Measurements from ENCODE around the gene DNM3.

Gene DNM3

DNA sequence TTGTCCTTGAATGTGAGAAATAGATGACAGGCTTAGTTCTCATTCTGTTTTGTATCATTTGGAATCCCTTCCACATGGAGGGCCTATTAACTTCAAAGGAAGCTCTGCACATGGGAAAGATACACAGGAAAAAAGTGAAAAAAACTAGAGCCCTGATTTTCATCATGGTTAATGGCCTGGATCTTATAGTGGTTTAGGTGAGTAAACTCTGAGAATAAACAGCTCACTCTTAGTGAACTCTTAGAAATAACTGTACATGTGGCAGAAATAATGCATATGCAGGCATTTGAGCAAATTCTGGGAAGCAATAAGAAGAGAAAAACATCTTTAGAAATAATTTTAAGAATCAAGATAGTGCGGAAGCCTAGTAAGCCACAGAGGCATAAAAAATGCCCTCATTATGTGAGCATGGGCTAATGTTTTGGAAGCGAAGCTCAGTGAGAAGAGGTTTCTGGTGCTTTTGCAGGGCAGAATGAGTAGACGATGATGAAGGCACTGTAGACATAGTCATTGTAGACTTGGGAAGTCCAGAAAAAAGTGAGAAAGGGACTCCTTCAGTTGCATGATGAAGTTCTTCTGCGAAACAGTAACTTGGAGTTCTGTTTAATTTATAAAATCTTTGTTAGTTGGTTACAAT lies 279.9 kb downstream of the DNM3 start:
- no peaks in the 10 kb centered on the region for H3K9me3 ChIP-seq
- no peaks in the 10 kb centered on the region for H3K27me3 ChIP-seq
- H3K36me3 ChIP-seq = no peaks in the 10 kb centered on the region
- no peak overlapping the region for H3K4me3 ChIP-seq (ENCODE audit: low read depth in 1 of 2, low read length in 1 of 2)
- no peak overlapping the region for H3K27ac ChIP-seq
- no peak for TF ChIP-seq CTCF (IDR thresholded peaks at IDR 0.05)
- H3K4me1 ChIP-seq (ENCODE audit: control insufficient read depth in 1 of 2, insufficient read depth in 1 of 2, low read depth in 1 of 2, low read length in 1 of 2) = no peaks in the 10 kb centered on the region

DNA sequence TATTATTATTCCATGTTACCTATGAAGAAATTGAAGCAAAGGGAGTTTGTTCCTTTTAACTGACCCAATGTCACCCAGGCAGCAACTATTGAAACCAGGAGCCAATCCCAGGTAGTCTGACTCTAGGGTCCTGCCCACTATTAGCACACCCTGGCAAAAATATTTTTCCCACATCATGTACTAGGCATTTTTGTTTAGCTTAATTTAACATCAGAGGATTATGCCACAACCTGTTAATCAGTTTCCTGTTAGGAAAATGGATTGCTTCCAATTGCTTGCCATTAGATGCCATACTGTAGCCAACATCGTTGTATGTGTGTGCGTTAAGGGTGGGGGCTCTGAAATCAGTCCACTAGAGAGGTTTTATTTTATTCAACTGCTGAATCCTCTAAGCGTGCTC lies 281.1 kb downstream of the DNM3 start:
- no peak for TF ChIP-seq CTCF (IDR thresholded peaks at IDR 0.05)
- Histone ChIP-seq H3K4me3 (ENCODE audit: low read depth in 1 of 2, low read length in 1 of 2) (no peak overlapping the region), H3K27me3 (no peaks in the 10 kb centered on the region), H3K9me3 (no peaks in the 10 kb centered on the region), H3K36me3 (no peaks in the 10 kb centered on the region), H3K27ac (no peak overlapping the region), H3K4me1 (ENCODE audit: control insufficient read depth in 1 of 2, insufficient read depth in 1 of 2, low read depth in 1 of 2, low read length in 1 of 2) (no peaks in the 10 kb centered on the region)

GRCh38 chr1:172125250-172125649 lies 284.0 kb downstream of the DNM3 start:
- Histone ChIP-seq H3K4me3 (ENCODE audit: low read depth in 1 of 2, low read length in 1 of 2) (no peak overlapping the region), H3K27ac (no peak overlapping the region), H3K4me1 (ENCODE audit: control insufficient read depth in 1 of 2, insufficient read depth in 1 of 2, low read depth in 1 of 2, low read length in 1 of 2) (no peaks in the 10 kb centered on the region), H3K27me3 (no peaks in the 10 kb centered on the region), H3K9me3 (no peaks in the 10 kb centered on the region), H3K36me3 (no peaks in the 10 kb centered on the region)
- TF ChIP-seq CTCF (IDR thresholded peaks at IDR 0.05) = no peak

DNA sequence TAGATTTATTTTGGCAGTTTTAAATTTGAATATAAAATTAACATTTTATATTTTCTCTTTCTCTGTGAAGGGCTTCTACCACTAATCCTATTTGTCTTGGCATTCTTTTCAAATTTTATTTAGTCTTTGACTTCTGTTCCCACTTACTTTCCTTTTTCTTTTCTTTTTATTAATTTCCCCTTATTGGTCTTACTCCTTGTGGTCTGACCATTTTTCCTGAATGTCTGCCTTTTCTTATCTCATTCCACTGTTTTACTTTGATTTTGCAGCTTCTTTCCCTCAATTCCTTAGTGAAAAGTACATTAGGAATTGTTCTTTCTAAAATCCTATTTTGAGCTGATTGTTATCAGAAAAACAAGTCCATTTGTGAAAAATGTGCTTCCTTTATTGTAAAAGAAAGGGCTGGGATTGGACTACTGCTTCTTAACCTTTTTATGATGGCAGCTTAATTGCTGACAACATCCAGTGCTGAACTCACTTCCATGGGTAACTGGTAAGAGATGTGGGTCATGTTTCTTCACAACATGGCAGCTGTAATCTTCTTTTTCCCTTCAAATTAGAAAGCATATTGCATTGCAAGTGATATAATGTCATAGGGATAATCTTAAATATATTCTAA lies 284.6 kb downstream of the DNM3 start:
- Histone ChIP-seq H3K4me3 (ENCODE audit: low read depth in 1 of 2, low read length in 1 of 2) (no peak overlapping the region), H3K27ac (no peak overlapping the region), H3K36me3 (no peaks in the 10 kb centered on the region), H3K9me3 (no peaks in the 10 kb centered on the region), H3K27me3 (no peaks in the 10 kb centered on the region), H3K4me1 (ENCODE audit: control insufficient read depth in 1 of 2, insufficient read depth in 1 of 2, low read depth in 1 of 2, low read length in 1 of 2) (no peaks in the 10 kb centered on the region)
- TF ChIP-seq CTCF (IDR thresholded peaks at IDR 0.05) = no peak

GRCh38 chr1:172132836-172133235 lies 291.5 kb downstream of the DNM3 start:
- no peaks in the 10 kb centered on the region for H3K4me1 ChIP-seq (ENCODE audit: control insufficient read depth in 1 of 2, insufficient read depth in 1 of 2, low read depth in 1 of 2, low read length in 1 of 2)
- H3K36me3 ChIP-seq = no peaks in the 10 kb centered on the region
- no peaks in the 10 kb centered on the region for H3K9me3 ChIP-seq
- H3K27ac ChIP-seq = no peak overlapping the region
- H3K27me3 ChIP-seq = no peaks in the 10 kb centered on the region
- no peak overlapping the region for H3K4me3 ChIP-seq (ENCODE audit: low read depth in 1 of 2, low read length in 1 of 2)
- TF ChIP-seq CTCF (IDR thresholded peaks at IDR 0.05) = no peak

All from neutrophil (primary cell).